ENCODE data around the gene DLG2. TPM values are rescaled to one million over a fixed set of nuclear protein-coding genes. Genes with fewer than 3 reads are reported as not detected.

Gene DLG2
- total RNA-seq, 4 donors from 2014 or later = 11.0 to 34.2 (median 19.8) TPM

- Histone ChIP-seq H3K27me3 (no peaks in the 10 kb centered on the region), H3K27ac (no peak overlapping the region), H3K9me3 (no peaks in the 10 kb centered on the region), H3K36me3 (no peaks in the 10 kb centered on the region), H3K4me3 (no peak overlapping the region), H3K4me1 (peaks cover 0 to 26% (median 8%) of the 10 kb centered on the region in 3 donors)
- 85 to 100% methylated on average over 2 to 3 of the region's 3 CpGs for WGBS, 2 donors (ENCODE audit: low coverage in 1 of 2)
- ATAC-seq = no peak
- TF ChIP-seq POLR2AphosphoS5 (IDR thresholded peaks at IDR 0.05) = no peak
- TF ChIP-seq POLR2A (IDR thresholded peaks at IDR 0.05) = no peak
- TF ChIP-seq EP300 (IDR thresholded peaks at IDR 0.05) = no peak
- TF ChIP-seq, protein P1, sequence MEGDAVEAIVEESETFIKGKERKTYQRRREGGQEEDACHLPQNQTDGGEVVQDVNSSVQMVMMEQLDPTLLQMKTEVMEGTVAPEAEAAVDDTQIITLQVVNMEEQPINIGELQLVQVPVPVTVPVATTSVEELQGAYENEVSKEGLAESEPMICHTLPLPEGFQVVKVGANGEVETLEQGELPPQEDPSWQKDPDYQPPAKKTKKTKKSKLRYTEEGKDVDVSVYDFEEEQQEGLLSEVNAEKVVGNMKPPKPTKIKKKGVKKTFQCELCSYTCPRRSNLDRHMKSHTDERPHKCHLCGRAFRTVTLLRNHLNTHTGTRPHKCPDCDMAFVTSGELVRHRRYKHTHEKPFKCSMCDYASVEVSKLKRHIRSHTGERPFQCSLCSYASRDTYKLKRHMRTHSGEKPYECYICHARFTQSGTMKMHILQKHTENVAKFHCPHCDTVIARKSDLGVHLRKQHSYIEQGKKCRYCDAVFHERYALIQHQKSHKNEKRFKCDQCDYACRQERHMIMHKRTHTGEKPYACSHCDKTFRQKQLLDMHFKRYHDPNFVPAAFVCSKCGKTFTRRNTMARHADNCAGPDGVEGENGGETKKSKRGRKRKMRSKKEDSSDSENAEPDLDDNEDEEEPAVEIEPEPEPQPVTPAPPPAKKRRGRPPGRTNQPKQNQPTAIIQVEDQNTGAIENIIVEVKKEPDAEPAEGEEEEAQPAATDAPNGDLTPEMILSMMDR (IDR thresholded peaks at IDR 0.05) = no peak
These were observed 39.5 kb upstream of the DLG2 start for GRCh38 chr11:85666687-85667086.

- no peak for ATAC-seq
- no peaks in the 10 kb centered on the region for H3K36me3 ChIP-seq
- H3K9me3 ChIP-seq = no peaks in the 10 kb centered on the region
- no peak overlapping the region for H3K4me3 ChIP-seq
- H3K27me3 ChIP-seq = no peaks in the 10 kb centered on the region
- H3K4me1 ChIP-seq = peaks cover 0 to 36% (median 14%) of the 10 kb centered on the region in 3 donors
- H3K27ac ChIP-seq = peak overlapping the region in 3 of 4 donors; percentile 92 to 99 (median 98)
- TF ChIP-seq, protein P1 (IDR thresholded peaks at IDR 0.05) = no peak
- TF ChIP-seq EP300 (IDR thresholded peaks at IDR 0.05) (no peak), POLR2AphosphoS5 (IDR thresholded peaks at IDR 0.05) (no peak)
- 65 to 84% methylated on average over 5 of the region's 5 CpGs for WGBS, 2 donors (ENCODE audit: low coverage in 1 of 2)
These were observed 38.6 kb upstream of the DLG2 start for GRCh38 chr11:85665733-85666132.

DNA sequence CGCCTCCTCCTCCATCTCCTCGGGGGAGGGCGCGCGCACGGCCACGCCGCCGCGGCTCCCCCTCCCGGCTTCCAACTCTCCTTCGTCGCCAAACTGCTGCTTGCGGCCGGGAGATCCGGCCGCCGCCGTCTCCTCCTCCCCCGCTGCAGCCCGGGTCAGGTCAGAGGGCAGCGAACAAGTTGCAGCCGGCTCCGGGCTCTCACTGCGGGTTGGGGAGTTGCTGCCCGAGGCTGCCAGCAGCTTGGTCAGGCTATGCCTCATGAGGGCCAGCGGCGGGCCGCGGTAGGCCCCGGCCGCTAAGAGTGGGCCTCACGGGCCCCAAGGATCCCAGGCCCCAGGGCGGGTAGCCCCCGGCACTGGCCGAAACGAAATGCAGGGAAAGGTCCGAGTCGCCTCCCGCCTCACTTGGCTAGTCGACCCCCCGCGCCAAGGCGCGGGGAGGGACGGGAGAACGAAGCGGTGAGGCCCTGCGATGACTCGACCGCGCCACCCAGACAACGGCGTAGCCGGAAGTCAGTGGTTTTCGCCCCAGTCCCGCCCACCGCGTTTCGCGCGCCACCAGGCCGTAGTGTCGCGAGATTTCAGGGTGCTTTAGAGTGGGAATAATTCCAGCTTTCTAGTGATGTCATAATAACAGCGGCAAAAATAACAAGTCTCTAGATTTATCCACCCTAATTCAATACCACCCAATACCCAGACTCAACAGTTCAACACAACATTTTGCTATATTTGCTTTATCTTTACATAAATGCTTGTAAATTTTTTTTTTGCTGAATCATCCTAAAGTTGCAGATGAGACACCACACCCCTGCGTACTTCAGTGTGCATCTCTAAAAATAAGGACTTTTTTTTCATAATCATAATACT, 37.7 kb upstream of the DLG2 start, which contains the start of gene CREBZF:
Gene CREBZF (minus strand): TSS at position 515 of the 867 bp plus-strand sequence. CDS start 254 bp downstream, at position 261.
- Histone ChIP-seq H3K4me1 (peaks cover 0 to 45% (median 20%) of the 10 kb centered on the region in 3 donors), H3K9me3 (no peaks in the 10 kb centered on the region), H3K27ac (peak within 1 kb of the TSS; percentile 91 to 99 (median 95)), H3K36me3 (peaks cover 0 to 5% of the 10 kb centered on the region in 2 donors), H3K4me3 (peak within 1 kb of the TSS; percentile 71 to 82), H3K27me3 (no peaks in the 10 kb centered on the region)
- WGBS, 2 donors (ENCODE audit: low coverage in 1 of 2) = 6 to 17% methylated on average over 1 to 2 of the region's 67 CpGs
- ATAC-seq = peak; percentile 95
- TF ChIP-seq POLR2AphosphoS5 (IDR thresholded peaks at IDR 0.05) (peak; percentile 98), EP300 (IDR thresholded peaks at IDR 0.05) (no peak), POLR2A (IDR thresholded peaks at IDR 0.05) (peak; percentile 95 to 96)
- TF ChIP-seq, protein P1 (IDR thresholded peaks at IDR 0.05) = peak in 2 of 4 experiments; percentile 11 to 19

- Histone ChIP-seq H3K27ac (peak overlapping the region; percentile 91 to 99 (median 95)), H3K4me3 (peak overlapping the region; percentile 71 to 82), H3K36me3 (peaks cover 0 to 14% of the 10 kb centered on the region in 2 donors), H3K9me3 (no peaks in the 10 kb centered on the region), H3K27me3 (no peaks in the 10 kb centered on the region), H3K4me1 (peaks cover 0 to 53% (median 20%) of the 10 kb centered on the region in 3 donors)
- WGBS, 2 donors (ENCODE audit: low coverage in 1 of 2) = 0 to 1% methylated on average over 16 to 22 of the region's 73 CpGs
- peak; percentile 54 for ATAC-seq
- no peak for TF ChIP-seq EP300 (IDR thresholded peaks at IDR 0.05)
- peak; percentile 7 for TF ChIP-seq POLR2AphosphoS5 (IDR thresholded peaks at IDR 0.05)
- TF ChIP-seq POLR2A (IDR thresholded peaks at IDR 0.05) = no peak
- TF ChIP-seq, protein P1 (IDR thresholded peaks at IDR 0.05) = peak; percentile 36 to 79 (median 55)
These were observed 36.8 kb upstream of the DLG2 start for GRCh38 chr11:85663753-85664614.
